Fibroblast of pulmonary artery (primary cell): ENCODE measurements around the gene LAMTOR3.

Experiments
- DNase-seq: peaks from one replicate; pipeline ENCODE4 v3.0.0-alpha.2; 2010; ENCODE audit warnings: low read depth
- H3K4me3 ChIP-seq: replicated peaks from 2 replicates; pipeline ENCODE4 v1.5.1; 2011; ENCODE audit warnings: low read depth, mild to moderate bottlenecking, control low read depth, low read length, moderate library complexity
- TF ChIP-seq, protein P1 (sequence below): IDR thresholded peaks from 2 replicates; pipeline ENCODE4 v1.5.1; 2011; ENCODE audit warnings: mild to moderate bottlenecking, control low read depth, low read length, inconsistent platforms; ENCODE audit errors: missing control alignments

Gene LAMTOR3, protein sequence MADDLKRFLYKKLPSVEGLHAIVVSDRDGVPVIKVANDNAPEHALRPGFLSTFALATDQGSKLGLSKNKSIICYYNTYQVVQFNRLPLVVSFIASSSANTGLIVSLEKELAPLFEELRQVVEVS

DNA sequence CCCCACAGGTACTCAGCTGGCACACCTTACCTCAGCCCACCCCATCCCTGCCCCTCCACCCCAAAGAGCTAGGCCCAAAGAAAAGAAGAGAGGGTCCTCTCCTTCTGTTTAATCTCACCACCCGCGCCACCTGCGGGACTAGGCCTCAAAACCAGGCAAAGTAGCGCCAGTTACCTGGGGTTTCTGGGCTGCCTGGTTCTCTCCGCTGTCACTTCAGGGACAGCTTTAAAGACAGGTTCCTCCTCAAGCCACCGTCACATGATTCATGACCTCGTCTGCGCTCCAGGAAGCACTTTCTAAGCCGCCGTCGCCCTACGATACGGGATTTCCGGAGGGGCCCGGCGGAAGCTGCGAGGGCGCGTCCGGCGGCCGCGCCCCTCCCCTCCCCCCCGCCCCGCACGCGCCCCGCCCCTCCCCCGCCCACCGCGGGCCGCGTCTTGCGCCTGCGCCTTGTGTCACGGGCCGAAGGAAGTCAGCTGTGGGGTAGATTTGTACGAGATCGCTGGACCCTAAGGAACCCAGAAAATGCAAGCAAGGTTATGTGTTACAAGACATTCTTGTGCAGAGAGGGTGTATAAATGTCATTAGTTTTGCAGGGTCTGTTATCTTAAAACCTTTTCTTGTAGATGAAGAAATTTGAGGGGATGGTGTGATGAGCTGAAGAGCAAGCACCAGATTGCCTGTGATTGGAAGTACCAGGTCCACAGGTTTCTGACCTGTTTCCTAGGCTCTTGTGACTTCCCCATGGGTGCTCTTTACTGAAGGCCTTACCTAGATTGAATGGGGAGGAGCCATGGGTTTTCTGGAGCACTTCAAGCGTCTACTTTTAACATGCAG lies at the start of gene LAMTOR3:
LAMTOR3 (minus strand) TSS at position 267 of the 837 bp plus-strand sequence. CDS start 464 bp downstream, outside the sequence.
- TF ChIP-seq, protein P1, sequence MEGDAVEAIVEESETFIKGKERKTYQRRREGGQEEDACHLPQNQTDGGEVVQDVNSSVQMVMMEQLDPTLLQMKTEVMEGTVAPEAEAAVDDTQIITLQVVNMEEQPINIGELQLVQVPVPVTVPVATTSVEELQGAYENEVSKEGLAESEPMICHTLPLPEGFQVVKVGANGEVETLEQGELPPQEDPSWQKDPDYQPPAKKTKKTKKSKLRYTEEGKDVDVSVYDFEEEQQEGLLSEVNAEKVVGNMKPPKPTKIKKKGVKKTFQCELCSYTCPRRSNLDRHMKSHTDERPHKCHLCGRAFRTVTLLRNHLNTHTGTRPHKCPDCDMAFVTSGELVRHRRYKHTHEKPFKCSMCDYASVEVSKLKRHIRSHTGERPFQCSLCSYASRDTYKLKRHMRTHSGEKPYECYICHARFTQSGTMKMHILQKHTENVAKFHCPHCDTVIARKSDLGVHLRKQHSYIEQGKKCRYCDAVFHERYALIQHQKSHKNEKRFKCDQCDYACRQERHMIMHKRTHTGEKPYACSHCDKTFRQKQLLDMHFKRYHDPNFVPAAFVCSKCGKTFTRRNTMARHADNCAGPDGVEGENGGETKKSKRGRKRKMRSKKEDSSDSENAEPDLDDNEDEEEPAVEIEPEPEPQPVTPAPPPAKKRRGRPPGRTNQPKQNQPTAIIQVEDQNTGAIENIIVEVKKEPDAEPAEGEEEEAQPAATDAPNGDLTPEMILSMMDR, result no peak
- peak; percentile 93 for DNase-seq
- peak within 1 kb of the TSS; percentile 90 for H3K4me3 ChIP-seq

DNA sequence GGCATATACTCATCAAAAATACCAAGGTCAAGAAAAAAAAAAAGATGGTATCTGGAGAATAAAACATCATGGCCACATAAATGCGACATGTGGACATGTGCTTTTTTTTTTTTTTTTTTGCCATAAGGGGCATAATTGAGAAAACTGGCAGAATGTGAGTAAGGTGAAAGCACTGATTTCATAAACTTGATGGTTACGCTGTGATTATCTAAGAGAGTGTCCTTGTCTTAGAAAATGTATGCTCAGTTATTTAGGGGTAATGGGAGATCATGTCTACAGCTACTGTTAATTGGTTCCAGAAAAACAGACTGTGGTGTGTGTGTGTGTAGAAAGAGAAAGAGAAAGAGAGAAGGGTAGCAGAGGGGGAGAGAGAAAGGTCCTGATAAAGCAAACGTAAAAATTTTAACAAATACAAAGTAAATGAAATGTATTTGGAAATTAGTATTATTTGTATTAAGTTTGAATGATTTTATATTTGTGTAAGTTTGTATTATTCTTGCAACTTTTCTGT lies 44.1 kb upstream of the LAMTOR3 start:
- TF ChIP-seq, protein P1, result no peak
- H3K4me3 ChIP-seq, result no peak overlapping the region
- no peak for DNase-seq

DNA sequence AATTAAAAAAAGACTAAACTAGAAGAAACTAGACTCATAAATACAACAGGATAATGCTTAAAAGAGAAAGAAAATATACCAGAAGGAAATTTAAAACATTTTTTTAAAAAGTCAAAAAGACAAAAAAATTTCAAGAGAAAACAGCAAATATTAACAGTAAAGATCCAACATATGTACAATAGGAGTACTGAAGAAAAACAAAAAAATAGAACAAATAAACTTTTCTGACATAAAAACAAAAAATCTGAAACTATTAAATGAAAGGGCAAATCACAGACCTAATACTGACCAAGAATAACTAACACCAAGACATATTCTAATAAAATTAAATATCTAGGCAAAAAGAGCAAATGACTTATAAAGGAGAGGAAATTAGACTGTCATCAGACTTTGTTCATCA lies 40.7 kb upstream of the LAMTOR3 start:
- DNase-seq, result peak; percentile 14
- TF ChIP-seq, protein P1, result no peak
- H3K4me3 ChIP-seq, result no peak overlapping the region

DNA sequence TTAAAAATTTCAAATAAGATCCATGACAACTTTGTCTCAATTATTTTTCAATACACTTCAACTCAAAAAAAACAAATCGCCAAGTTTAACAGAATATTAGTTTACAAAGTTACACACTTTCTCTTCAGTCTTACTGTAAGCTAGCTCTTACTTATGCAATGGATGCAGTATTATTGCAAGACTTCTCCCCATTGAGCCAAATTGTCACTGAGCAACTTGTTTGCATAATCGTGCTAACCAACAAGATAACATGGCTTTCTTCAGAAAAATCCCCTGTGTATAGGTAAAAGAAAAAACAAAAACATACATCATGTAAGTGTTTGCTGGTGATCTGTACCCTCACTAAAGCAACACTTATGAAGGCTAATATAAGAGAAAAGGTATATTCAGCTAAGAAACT lies 33.3 kb upstream of the LAMTOR3 start:
- H3K4me3 ChIP-seq, result no peak overlapping the region
- peak; percentile 23 for DNase-seq

DNA sequence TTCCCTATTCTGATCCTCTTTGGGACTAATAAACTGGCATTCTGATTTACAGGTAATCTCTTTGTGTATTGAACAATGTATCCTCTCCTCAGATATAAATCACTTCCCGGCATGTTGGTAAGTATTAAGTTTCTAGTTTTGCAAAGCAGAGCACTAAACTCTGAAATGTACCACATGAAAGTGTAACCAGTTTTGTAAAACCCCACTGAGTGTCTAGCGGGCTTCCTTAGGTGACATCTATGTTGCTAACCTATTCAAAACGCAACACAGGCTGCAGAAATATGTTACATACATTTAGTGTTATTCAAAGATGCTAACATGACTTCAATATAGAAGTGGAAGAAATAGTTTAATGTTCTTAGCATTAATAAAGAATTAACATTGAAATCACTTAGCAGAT lies 26.9 kb upstream of the LAMTOR3 start:
- DNase-seq, result no peak
- TF ChIP-seq, protein P1, result no peak
- H3K4me3 ChIP-seq, result no peak overlapping the region

More for the DNA sequence above, 33.3 kb upstream of the LAMTOR3 start:
- TF ChIP-seq, protein P1, result no peak

DNA sequence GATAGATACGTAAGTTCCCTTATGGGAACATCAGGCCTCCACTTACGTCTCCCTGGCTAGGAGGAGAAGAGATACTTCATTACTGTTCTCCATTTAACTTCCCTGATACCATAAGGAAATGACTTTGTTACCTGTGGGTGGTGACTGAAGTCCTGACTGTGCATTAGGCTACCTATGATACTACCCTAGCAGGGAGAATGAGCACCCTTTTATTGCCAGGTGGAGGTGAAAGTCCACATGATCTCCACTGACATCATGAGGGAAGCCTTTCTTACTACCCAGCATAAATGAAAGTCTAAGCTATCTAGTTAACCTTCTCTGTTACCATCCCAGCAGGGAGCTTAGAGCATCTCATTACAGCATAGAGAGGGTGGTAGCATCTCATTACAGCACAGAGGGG lies 24.4 kb upstream of the LAMTOR3 start:
- H3K4me3 ChIP-seq, result no peak overlapping the region
- DNase-seq, result no peak
- TF ChIP-seq, protein P1, result no peak
